Fibroblast of lung (primary cell): ENCODE data around the gene CNOT1. TPM values are rescaled to one million over a fixed set of nuclear protein-coding genes. Genes with fewer than 3 reads are reported as not detected.
A peak's percentile ranks its signal among the peaks of the same experiment; 100 is the strongest.

Source experiments
- DNase-seq, 2 donors: peaks; one replicate each; pipeline versions ENCODE4 v3.0.0 to v3.0.0-alpha.2; 2010; ENCODE audit warnings: low read depth in 2 of 2
- H2AFZ ChIP-seq: 2 replicates; pipeline ENCODE4 v1.5.1; 2012; ENCODE audit warnings: low read length, control low read depth, inconsistent platforms
- H3K27ac ChIP-seq: 2 replicates; pipeline ENCODE4 v1.5.1; 2011; ENCODE audit warnings: low read length, control low read depth; ENCODE audit not compliant: insufficient read depth
- H3K27me3 ChIP-seq: 2 replicates; pipeline ENCODE4 v1.5.1; 2011; ENCODE audit warnings: mild to moderate bottlenecking, low read length; ENCODE audit not compliant: control insufficient read depth, insufficient read depth
- H3K36me3 ChIP-seq: 2 replicates; pipeline ENCODE4 v1.5.1; 2011; ENCODE audit warnings: low read length; ENCODE audit not compliant: control insufficient read depth, insufficient read depth
- H3K4me1 ChIP-seq: 2 replicates; pipeline ENCODE4 v1.5.1; 2011; ENCODE audit warnings: low read length; ENCODE audit not compliant: control insufficient read depth, insufficient read depth; ENCODE audit errors: extremely low read depth
- H3K4me2 ChIP-seq: 2 replicates; pipeline ENCODE4 v1.5.1; 2011; ENCODE audit warnings: low read length, control low read depth; ENCODE audit not compliant: insufficient read depth; ENCODE audit errors: extremely low read depth
- H3K4me3 ChIP-seq, 4 experiments: fragments of 200-600 bp in 1 of 4; sonication (generic) in 1 of 4; replicated peaks in 1 of 4; 2 replicates each; pipeline ENCODE4 v1.5.1; 2011 to 2016; ENCODE audit warnings: low read length in 4 of 4, low read depth in 3 of 4, mild to moderate bottlenecking in 3 of 4, control low read depth in 2 of 4, inconsistent platforms in 1 of 4, mixed read lengths in 1 of 4; ENCODE audit not compliant: insufficient read depth in 1 of 4; ENCODE audit errors: control extremely low read depth in 1 of 4
- H3K79me2 ChIP-seq: 2 replicates; pipeline ENCODE4 v1.5.1; 2012; ENCODE audit warnings: mild to moderate bottlenecking, low read length, inconsistent platforms; ENCODE audit not compliant: control insufficient read depth, insufficient read depth
- H3K9ac ChIP-seq: 2 replicates; pipeline ENCODE4 v1.5.1; 2011; ENCODE audit warnings: mild to moderate bottlenecking, low read length, control low read depth; ENCODE audit not compliant: insufficient read depth
- H3K9me3 ChIP-seq: 2 replicates; pipeline ENCODE4 v1.5.1; 2012; ENCODE audit warnings: low read depth, low read length; ENCODE audit not compliant: control insufficient read depth, insufficient read depth
- H4K20me1 ChIP-seq: 2 replicates; pipeline ENCODE4 v1.5.1; 2011; ENCODE audit warnings: low read length; ENCODE audit not compliant: control insufficient read depth, insufficient read depth; ENCODE audit errors: extremely low read depth
- EZH2 ChIP-seq: IDR thresholded peaks from 2 replicates; pipeline ENCODE4 v1.5.1; 2012; ENCODE audit warnings: low read length, control low read depth, mild to moderate bottlenecking; ENCODE audit errors: missing control alignments
- polyA plus RNA-seq, 2 donors: library from polyadenylated mRNA; depleted of rRNA in 1 of 2; stranded (reverse) in 1 of 2; unstranded in 1 of 2; fragments of >200 nt; gene quantifications; 2 replicates each; pipeline ENCODE4 v1.2.1, GENCODE V29; 2011 to 2012; ENCODE audit warnings: missing spikeins in 1 of 2
- total RNA-seq: library from RNA; depleted of rRNA; stranded (reverse); fragments of >200 nt; gene quantifications from 2 replicates; pipeline ENCODE4 v1.2.1, GENCODE V29; 2014
- TF ChIP-seq, protein P1 (sequence below), 2 donors: IDR thresholded peaks in 1 of 2; conservative IDR thresholded peaks in 1 of 2; 1 replicate in 1 of 2; 2 replicates in 1 of 2; pipeline ENCODE4 v1.5.1; 2011 to 2012; ENCODE audit warnings: low read length in 2 of 2, control low read depth in 1 of 2, inconsistent platforms in 1 of 2, low read depth in 1 of 2, mild to moderate bottlenecking in 1 of 2

Gene CNOT1
- total and polyA plus RNA-seq, 2 donors (not counting 1 experiment from before 2014, with no cell fraction given), result 59.0 to 162 TPM

GRCh38 chr16:58516768-58517107 is 112.9 kb downstream of the CNOT1 start:
- Histone ChIP-seq H3K27ac (no peak overlapping the region), H3K9ac (no peak overlapping the region), H3K4me1 (peaks cover 2% of the 10 kb centered on the region), H3K4me2 (no peak overlapping the region), H3K36me3 (peaks cover 5% of the 10 kb centered on the region), H3K27me3 (no peaks in the 10 kb centered on the region), H3K9me3 (no peaks in the 10 kb centered on the region), H2AFZ (no peak overlapping the region), H3K79me2 (no peaks in the 10 kb centered on the region), H3K4me3 (peak overlapping the region in 1 of 4 experiments; percentile 4), H4K20me1 (no peaks in the 10 kb centered on the region)
- TF ChIP-seq EZH2, result no peak
- TF ChIP-seq, protein P1, sequence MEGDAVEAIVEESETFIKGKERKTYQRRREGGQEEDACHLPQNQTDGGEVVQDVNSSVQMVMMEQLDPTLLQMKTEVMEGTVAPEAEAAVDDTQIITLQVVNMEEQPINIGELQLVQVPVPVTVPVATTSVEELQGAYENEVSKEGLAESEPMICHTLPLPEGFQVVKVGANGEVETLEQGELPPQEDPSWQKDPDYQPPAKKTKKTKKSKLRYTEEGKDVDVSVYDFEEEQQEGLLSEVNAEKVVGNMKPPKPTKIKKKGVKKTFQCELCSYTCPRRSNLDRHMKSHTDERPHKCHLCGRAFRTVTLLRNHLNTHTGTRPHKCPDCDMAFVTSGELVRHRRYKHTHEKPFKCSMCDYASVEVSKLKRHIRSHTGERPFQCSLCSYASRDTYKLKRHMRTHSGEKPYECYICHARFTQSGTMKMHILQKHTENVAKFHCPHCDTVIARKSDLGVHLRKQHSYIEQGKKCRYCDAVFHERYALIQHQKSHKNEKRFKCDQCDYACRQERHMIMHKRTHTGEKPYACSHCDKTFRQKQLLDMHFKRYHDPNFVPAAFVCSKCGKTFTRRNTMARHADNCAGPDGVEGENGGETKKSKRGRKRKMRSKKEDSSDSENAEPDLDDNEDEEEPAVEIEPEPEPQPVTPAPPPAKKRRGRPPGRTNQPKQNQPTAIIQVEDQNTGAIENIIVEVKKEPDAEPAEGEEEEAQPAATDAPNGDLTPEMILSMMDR (conservative IDR thresholded peaks at IDR 0.05 in 1 of 2, IDR thresholded peaks at IDR 0.05 in 1 of 2; ENCODE audit: low read depth in 1 of 2, low read length in 2 of 2), result no peak
- no peak for DNase-seq

DNA sequence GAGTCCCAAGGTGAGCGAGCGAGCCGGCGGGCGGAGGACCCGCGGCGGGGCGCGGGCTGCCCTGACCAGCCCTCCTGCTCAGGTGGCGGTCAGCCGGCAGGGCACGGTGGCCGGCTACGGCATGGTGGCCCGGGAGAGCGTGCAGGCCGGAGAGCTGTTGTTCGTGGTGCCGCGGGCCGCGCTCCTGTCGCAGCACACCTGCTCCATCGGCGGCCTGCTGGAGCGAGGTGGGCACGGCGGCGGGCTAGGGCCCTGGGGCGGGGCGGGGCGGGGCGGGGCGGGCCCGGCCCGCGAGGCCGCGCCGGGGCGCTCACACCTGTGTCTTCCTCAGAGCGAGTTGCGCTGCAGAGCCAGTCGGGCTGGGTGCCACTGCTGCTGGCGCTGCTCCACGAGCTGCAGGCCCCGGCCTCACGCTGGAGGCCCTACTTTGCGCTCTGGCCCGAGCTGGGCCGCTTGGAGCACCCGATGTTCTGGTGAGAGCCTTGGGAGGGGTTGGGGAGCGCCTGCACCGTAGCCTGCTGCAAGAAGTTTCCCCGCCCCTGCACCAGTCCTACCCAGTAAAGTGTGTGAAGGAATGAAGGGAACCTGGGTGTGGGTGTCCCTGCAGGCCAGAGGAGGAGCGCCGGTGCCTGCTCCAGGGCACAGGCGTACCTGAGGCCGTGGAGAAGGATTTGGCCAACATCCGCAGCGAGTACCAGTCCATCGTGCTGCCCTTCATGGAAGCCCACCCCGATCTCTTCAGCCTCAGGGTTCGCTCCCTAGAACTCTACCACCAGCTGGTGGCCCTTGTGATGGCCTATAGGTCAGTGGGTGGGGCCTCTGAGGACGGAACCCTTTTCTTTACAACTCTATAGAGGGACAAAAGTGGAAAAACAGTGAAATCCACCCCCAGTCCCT is 113.5 kb downstream of the CNOT1 start:
- Histone ChIP-seq H3K4me3 (peak overlapping the region; percentile 50 to 83 (median 66)), H3K4me1 (peaks cover 2% of the 10 kb centered on the region), H2AFZ (no peak overlapping the region), H3K27me3 (no peaks in the 10 kb centered on the region), H3K4me2 (peak overlapping the region; percentile 69), H3K9ac (peak overlapping the region; percentile 69), H3K36me3 (peaks cover 5% of the 10 kb centered on the region), H3K27ac (peak overlapping the region; percentile 58), H4K20me1 (no peaks in the 10 kb centered on the region), H3K79me2 (no peaks in the 10 kb centered on the region), H3K9me3 (no peaks in the 10 kb centered on the region)
- no peak for DNase-seq
- no peak for TF ChIP-seq EZH2
- TF ChIP-seq, protein P1 (conservative IDR thresholded peaks at IDR 0.05 in 1 of 2, IDR thresholded peaks at IDR 0.05 in 1 of 2; ENCODE audit: low read depth in 1 of 2, low read length in 2 of 2), result no peak

DNA sequence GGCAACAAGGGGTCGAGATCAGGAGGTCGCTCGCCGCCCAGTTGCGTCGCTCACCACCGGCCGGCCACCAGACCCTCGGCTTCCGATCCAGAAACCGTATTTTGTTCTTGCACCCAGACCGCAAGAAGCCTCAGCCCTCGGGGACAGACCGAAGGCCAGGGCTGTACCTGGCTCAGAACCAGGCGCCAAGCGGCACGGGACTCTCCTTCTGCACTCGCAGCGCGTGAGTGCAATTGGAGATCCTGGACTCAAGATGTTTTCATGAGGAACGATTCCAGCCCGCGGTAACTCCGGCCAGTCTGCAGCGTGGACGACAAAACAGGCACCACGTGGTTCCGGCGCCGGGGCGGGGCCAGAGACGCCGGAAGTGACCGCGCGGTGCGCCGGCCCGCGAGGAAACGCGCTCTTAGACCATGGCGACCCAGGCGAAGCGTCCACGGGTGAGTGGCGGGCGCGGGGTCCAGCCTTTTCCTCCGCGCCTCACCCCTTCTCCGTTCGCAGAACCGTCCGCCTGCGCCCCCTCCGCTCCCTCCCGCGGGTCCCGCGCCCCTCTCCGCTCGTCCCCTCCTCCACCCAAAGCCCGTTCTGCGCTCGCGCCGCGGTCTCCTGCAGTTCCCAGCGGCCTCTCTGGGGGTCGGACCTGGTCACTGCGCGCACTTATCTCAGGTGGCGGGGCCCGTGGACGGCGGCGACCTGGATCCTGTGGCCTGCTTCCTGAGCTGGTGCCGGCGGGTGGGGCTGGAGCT is 114.3 kb downstream of the CNOT1 start, which contains the start of gene SETD6:
SETD6 (plus strand) TSS at position 393 of the 746 bp plus-strand sequence; CDS start at position 414, 21 bp downstream.
- H3K36me3 ChIP-seq, result peaks cover 3% of the 10 kb centered on the region
- peak within 1 kb of the TSS; percentile 50 to 83 (median 66) for H3K4me3 ChIP-seq
- peak within 1 kb of the TSS; percentile 69 for H3K4me2 ChIP-seq
- H3K27ac ChIP-seq, result peak within 1 kb of the TSS; percentile 58
- no peaks in the 10 kb centered on the region for H3K9me3 ChIP-seq
- TF ChIP-seq, protein P1 (conservative IDR thresholded peaks at IDR 0.05 in 1 of 2, IDR thresholded peaks at IDR 0.05 in 1 of 2; ENCODE audit: low read depth in 1 of 2, low read length in 2 of 2), result peak; percentile 10 to 15
- no peak for TF ChIP-seq EZH2
- DNase-seq, result peak; percentile 88 to 89
- peak within 1 kb of the TSS; percentile 15 for H2AFZ ChIP-seq
- peak within 1 kb of the TSS; percentile 69 for H3K9ac ChIP-seq
- H3K4me1 ChIP-seq, result peaks cover 2% of the 10 kb centered on the region
- no peaks in the 10 kb centered on the region for H4K20me1 ChIP-seq
- no peaks in the 10 kb centered on the region for H3K79me2 ChIP-seq
- H3K27me3 ChIP-seq, result no peaks in the 10 kb centered on the region
